RCC 7860 (cell line): ENCODE measurements around the gene VEZT.

Experiments
- DNase-seq: peaks from one replicate; pipeline ENCODE4 v3.0.0-alpha.2; 2015; ENCODE audit warnings: low spot score
- FAIRE-seq: peaks from 2 replicates; lab custom pipeline; 2012; peaks lifted over from hg19 to GRCh38; lab: Jason Lieb, UNC

The VEZT gene

GRCh38 chr12:95248604-95249360 lies 31.2 kb downstream of the VEZT start:
- no peak for FAIRE-seq
- no peak for DNase-seq

DNA sequence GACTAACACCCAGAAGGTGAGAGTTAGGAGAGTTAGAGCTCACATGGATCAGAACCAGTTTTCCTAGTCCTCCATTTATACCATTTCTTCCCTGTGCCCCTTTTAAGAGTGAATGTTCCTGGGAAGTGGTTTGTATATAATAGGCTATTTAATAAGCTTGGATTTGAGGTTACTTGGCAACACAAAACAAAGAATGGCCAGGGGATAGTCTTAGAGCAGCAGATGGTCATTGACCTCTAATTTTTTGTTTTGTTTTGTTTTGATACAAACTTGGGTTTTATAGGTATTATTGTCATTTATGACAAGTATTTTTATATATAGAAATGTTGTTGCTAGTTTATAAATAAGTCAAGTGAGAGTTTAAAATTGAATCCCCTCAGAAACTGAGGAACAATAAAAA lies 35.8 kb downstream of the VEZT start:
- no peak for DNase-seq
- no peak for FAIRE-seq

DNA sequence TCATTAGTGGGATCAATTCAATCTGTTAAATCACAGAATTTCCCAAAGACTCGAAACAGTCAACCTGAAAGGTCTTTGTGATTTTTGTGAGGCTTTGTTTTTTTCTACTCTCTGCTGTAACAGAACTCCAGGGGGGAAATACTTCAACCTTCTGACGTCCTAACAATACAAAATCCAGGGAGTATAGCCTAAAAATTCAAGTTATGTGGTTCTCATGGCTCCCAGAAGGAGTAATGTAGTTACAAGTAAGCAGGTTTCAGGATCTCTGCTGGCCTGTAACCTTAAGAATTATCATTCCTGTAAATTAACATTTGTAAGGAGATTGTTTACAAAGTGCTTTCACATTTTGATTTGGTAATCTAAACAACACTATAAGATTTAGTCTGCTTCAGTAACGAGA lies 39.9 kb downstream of the VEZT start:
- FAIRE-seq (no peak), DNase-seq (no peak)

GRCh38 chr12:95258151-95258550 lies 40.5 kb downstream of the VEZT start:
- DNase-seq = no peak
- FAIRE-seq = no peak

DNA sequence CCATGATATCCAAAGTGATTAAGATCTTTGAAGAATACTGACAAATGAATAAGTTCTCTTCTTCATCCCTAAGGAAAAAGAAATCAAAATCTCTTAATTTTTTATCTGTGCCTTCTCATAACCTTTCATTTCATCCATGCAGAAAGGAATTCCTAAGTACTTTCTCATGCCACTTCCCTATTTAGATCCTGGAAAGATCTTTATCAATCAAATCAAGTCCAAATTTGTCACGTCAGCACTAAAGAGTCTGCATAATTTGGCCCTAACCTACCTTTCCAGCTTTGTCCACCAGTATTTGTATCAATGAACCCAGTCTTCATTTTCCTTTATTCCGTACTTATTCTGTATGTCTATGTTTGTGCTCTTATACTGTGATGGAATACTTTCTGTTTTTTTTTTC lies 41.2 kb downstream of the VEZT start:
- DNase-seq (no peak), FAIRE-seq (no peak)

GRCh38 chr12:95259368-95259767 lies 41.8 kb downstream of the VEZT start:
- no peak for DNase-seq
- FAIRE-seq = no peak

DNA sequence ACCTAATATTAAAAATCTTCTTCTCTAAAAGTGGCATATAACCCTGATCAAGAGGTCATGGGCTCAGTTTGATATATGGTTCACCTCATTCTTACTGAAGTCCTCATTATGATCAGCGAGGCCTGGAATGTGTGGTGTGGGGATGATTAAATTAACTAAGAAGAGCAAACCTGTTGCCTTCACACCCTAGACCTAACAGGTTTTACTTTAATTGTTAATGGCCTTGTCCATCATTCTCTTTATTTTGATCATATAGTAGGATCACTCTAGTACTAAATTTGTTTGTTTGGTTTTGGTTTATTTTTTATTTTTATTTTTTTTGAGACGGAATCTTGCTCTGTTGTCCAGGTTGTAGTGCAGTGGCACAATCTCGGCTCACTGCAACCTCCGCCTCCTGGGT lies 43.5 kb downstream of the VEZT start:
- FAIRE-seq = no peak
- DNase-seq = no peak

GRCh38 chr12:95262808-95263207 lies 45.2 kb downstream of the VEZT start:
- DNase-seq (no peak), FAIRE-seq (no peak)

DNA sequence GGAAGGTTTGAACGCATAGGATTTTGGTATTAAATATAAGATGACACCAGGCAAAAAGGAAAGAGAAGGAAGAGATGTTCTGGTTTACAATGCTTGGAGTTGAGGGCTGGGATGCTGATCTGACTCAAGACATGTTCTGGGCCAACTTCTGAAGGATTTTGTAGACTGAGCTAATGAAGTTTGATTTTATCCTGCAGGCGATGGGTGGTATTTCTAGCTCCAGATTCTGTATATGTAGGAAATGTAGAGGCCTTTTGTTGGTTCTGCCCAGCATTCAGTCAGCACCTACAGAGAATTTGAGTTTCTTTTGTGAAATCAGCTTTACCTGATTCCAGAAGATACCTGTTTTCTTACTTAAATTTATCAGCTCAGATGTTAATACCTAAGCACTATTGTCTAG lies 48.2 kb downstream of the VEZT start:
- DNase-seq (no peak), FAIRE-seq (no peak)

- DNase-seq (no peak), FAIRE-seq (no peak)
Observed at GRCh38 chr12:95266254-95266653, 48.6 kb downstream of the VEZT start.

GRCh38 chr12:95269892-95270291 lies 52.3 kb downstream of the VEZT start:
- no peak for DNase-seq
- FAIRE-seq = no peak

DNA sequence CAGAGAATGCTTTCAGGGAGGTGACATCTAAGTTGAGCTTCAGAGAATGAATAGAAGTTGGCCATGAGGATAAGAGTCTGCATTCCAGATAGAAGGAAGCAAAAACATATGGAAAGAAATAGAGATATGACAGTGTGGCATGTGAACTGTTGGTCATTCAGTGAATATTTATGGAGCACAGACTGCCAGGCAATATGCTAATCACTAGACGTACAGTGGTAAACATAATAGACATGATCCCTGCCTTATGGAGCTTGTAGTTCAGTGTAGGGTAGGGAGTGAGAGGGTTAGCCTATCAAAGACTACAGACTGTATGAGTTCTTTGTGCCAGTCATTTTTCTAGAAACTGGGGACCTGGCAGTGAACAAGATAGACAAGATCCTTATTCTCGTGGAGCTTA lies 53.9 kb downstream of the VEZT start:
- DNase-seq = no peak
- no peak for FAIRE-seq

GRCh38 chr12:95277139-95277538 lies 59.5 kb downstream of the VEZT start:
- no peak for FAIRE-seq
- DNase-seq = no peak

DNA sequence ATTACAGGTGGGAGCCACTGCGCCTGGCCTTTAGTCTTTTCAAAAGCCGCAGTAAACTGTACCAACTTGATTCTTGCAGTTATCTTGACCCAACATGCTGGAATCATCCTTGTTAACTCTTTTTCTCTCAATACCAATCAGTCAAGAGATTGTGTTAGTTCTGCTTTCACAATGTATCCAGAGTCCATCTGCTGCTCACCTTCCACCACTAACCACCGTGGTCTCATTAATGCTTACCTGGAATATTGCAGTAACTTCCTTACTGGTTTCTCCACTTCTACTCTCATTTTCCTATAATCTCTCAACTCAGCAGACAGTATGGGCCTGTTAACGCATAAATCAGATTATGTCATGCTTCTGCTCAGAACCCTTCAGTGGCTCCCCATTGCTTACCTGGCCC lies 62.2 kb downstream of the VEZT start:
- DNase-seq (no peak), FAIRE-seq (no peak)

GRCh38 chr12:95282266-95282665 lies 64.7 kb downstream of the VEZT start:
- FAIRE-seq = no peak
- no peak for DNase-seq

DNA sequence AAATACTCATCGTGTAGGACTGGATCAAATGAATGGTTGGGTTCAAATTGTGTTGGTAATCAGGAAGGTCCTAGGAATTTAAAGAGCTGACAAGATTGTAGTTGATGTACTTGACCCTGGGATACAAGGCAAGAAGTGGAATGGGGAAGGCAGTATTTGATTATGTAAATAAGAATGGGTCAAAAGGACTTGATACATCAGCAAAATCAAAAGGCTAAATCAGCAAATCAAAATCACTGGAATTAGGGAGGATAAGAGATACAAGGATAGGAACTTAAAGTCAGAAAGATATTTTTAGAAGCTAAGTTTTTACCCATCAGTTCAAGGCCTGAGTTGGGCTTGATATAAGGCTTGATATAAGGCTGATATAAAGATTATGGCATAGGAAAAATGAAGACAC lies 65.8 kb downstream of the VEZT start:
- no peak for FAIRE-seq
- DNase-seq = no peak

GRCh38 chr12:95286713-95287112 lies 69.1 kb downstream of the VEZT start:
- DNase-seq (peak; percentile 36), FAIRE-seq (peak; percentile 2)

- FAIRE-seq (no peak), DNase-seq (no peak)
Observed at GRCh38 chr12:95291501-95291900, 73.9 kb downstream of the VEZT start.

DNA sequence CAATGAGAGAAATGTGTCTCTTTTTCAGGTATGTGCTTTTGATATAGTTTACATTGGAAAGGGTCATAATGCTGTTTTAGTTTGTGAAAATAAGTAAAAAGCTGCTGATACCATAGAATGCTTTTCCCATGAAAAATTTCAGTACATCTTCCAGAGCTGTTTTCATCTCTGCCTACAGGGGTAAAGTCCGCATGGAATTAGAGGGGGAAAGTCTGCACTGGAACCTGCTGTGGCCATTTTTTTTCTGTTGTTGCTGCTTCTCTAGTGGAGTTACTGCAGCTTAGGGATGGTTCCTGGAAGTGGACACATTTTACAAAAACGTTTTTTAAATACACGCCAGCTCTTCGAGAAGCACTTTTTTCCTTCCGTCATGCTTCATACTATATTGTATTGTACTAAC lies 81.3 kb downstream of the VEZT start:
- FAIRE-seq (no peak), DNase-seq (no peak)

DNA sequence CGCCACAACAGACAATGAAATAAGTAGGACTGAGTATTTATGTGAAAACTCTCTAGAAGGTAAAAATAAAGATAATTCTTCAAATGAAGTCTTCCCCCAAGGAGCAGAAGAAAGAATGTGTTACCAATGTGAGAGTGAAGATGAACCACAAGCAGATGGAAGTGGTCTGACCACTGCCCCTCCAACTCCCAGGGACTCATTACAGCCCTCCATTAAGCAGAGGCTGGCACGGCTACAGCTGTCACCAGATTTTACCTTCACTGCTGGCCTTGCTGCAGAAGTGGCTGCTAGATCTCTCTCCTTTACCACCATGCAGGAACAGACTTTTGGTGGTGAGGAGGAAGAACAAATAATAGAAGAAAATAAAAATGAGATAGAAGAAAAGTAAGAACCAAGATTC lies 82.7 kb downstream of the VEZT start:
- no peak for DNase-seq
- no peak for FAIRE-seq

DNA sequence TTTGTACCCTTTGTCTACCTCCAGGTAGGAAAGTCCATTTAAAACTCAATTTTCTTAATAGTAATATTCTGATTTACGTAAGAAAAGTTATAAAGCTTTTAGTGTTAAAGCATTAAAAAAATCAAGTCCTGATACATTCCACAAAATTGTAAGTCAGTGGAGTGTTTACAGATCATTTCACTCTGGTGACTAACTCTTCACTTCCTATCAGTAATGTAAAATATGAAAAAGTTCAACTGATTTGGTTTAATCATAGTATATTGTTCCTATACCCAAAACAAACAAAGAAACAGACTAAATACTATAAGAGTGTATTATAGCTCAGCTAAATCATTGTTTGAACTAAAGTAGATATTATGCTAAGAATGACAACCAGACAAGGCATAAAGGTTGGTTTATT lies 85.9 kb downstream of the VEZT start:
- FAIRE-seq (no peak), DNase-seq (no peak)

DNA sequence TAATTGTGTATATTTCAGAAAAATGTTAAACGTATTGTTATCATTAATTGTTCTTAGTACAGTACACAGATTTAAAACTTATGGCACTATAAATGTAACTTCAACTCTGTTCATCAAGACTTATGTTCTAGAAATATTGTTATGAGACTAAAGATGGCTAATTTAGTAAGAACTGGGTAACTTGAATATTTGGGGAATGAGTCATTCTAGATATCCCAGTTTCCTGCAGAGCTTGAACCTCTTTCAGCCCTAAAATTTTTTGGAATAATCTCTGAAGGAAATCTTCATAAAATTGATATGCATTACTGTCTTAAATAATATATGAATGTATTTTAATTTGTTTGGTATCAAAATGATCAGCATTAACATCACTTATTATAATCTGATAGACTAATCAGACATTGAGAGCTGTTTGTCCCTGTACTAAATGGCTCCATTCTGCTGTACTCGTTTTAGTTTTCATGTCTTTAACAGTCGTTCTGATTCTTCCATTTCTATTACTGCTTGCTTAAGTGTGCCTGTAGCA lies 87.1 kb downstream of the VEZT start:
- FAIRE-seq = no peak
- DNase-seq = no peak

DNA sequence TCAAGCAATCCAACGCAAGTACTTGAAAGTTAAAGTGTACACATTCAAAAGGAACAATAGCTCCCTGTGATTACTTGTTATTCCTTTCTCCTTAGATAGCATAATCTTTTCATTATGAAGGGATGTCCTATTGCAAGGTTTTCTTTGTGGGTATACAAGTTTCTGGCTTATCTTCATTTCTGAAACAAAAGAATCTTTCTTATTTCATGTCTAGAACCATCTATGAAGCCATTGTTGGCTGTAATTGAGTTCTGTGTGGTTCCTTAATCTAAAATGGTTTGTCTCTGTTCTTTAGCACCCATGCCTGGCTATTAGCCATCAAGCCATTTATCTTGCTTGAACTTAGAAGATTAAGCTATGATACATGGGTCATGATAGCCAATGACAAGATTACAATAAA lies 95.0 kb downstream of the VEZT start:
- no peak for FAIRE-seq
- no peak for DNase-seq
